ENCODE data around the gene PLCB4.

DNA sequence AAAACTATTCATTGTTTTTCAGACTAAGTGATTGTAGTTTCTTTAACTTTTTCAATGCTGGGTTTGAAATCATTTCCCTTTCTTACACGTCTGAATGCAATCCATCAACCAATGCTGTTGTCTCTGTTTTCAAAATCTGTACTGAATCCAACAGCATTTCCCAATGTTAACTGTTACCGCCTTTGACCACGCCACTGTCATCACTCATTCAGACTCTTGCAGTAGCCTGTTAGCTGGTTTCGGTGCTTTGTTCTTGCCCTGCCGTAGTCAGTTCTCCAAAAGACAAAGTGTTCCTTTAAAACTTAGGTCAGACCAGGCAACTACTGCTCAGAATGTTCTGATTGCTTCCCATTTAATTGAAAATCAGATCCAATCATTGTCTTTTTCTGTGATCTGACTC, 131.3 kb downstream of the PLCB4 start:
- TF ChIP-seq, protein P1, sequence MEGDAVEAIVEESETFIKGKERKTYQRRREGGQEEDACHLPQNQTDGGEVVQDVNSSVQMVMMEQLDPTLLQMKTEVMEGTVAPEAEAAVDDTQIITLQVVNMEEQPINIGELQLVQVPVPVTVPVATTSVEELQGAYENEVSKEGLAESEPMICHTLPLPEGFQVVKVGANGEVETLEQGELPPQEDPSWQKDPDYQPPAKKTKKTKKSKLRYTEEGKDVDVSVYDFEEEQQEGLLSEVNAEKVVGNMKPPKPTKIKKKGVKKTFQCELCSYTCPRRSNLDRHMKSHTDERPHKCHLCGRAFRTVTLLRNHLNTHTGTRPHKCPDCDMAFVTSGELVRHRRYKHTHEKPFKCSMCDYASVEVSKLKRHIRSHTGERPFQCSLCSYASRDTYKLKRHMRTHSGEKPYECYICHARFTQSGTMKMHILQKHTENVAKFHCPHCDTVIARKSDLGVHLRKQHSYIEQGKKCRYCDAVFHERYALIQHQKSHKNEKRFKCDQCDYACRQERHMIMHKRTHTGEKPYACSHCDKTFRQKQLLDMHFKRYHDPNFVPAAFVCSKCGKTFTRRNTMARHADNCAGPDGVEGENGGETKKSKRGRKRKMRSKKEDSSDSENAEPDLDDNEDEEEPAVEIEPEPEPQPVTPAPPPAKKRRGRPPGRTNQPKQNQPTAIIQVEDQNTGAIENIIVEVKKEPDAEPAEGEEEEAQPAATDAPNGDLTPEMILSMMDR (conservative IDR thresholded peaks at IDR 0.05; ENCODE audit: low read depth in 2 of 2): no peak
- TF ChIP-seq CREB1 (CRISPR knock-in tag; IDR thresholded peaks at IDR 0.05; ENCODE audit: low read depth): no peak
- no peak for TF ChIP-seq POLR2AphosphoS5 (IDR thresholded peaks at IDR 0.05; ENCODE audit: low read depth)
- no peak for TF ChIP-seq EZH2 (IDR thresholded peaks at IDR 0.05; ENCODE audit: low read depth, unreplicated experiment)
- no peak for TF ChIP-seq ZNF114 (CRISPR knock-in tag; IDR thresholded peaks at IDR 0.05)

Data from GM23338 (cell line).